Measurements from ENCODE around the gene CEACAM7.

Gene CEACAM7

DNA sequence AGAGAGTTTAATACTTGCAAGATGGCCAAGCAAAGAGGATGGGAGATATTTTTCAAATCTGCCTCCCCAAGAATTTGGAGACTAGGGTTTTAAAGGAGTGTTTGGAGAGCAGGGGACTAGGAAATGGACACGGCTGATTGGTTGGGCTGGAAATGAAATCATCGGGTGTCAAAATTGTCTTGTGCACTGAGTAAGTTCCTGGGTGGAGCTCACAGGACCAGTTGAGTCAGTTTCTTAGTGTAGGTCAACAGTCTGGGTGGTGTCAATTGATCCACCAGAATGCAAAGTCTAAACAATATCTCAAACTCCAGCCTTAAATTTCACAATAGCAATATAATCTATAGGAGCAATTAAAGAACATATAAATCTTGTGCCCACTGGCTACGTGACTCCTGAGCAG is 38.2 kb downstream of the CEACAM7 start:
- Histone ChIP-seq H3K79me2 (ENCODE audit: insufficient read depth, low read length) (no peaks in the 10 kb centered on the region), H3K9ac (ENCODE audit: low read length) (no peak overlapping the region), H3K36me3 (ENCODE audit: insufficient read depth, low read length) (no peaks in the 10 kb centered on the region), H3K4me2 (ENCODE audit: low read length) (no peak overlapping the region), H3F3A (ENCODE audit: insufficient read depth, low read length) (no peaks in the 10 kb centered on the region), H3K4me1 (ENCODE audit: insufficient read depth, low read length, severe bottlenecking) (no peaks in the 10 kb centered on the region), H3K9me3 (ENCODE audit: low read length) (no peaks in the 10 kb centered on the region), H3K27ac (ENCODE audit: low read depth, low read length, poor library complexity, severe bottlenecking) (no peak overlapping the region), H3K9me2 (ENCODE audit: low read depth, low read length) (no peaks in the 10 kb centered on the region), H4K20me1 (ENCODE audit: insufficient read depth, low read length) (no peaks in the 10 kb centered on the region), H3K4me3 (ENCODE audit: low read depth, low read length, poor library complexity, severe bottlenecking) (no peak overlapping the region), H3K27me3 (ENCODE audit: insufficient read depth, low read length) (no peaks in the 10 kb centered on the region), H2AFZ (ENCODE audit: low read length) (no peak overlapping the region)
- TF ChIP-seq CTCF (IDR thresholded peaks at IDR 0.05; ENCODE audit: low read length) (no peak), EZH2 (IDR thresholded peaks at IDR 0.05; ENCODE audit: borderline replicate concordance, low read length) (no peak)

DNA sequence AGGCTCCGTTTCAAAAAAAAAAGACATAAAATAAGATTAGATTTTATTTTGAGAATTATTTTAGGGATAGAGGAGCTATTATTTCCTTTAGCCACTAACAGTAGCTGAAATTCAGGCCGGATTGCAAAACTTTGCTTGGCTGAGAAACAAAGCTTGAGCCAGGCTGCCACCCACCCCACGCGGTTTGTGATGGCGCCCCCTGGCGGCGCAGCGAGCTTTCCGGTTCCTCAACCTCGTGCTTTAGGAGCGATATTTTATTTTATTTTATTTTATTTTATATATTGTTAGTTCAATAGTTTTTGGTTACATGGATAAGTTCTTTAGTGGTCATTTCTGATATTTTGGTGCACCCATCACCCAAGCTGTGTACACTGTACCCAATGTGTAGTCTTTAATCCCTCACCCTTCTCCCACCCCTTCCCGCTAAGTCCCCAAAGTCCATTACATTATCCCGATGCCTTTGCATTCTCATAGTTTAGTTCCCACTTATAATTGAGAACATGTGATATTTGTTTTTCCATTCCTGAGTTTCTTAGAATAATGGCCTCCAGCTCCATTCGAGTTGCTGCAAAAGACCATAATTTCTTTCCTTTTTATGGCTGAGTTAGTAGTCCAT is 41.4 kb downstream of the CEACAM7 start:
- Histone ChIP-seq H3K79me2 (ENCODE audit: insufficient read depth, low read length) (no peaks in the 10 kb centered on the region), H3K36me3 (ENCODE audit: insufficient read depth, low read length) (no peaks in the 10 kb centered on the region), H3K9ac (ENCODE audit: low read length) (no peak overlapping the region), H3K9me3 (ENCODE audit: low read length) (no peaks in the 10 kb centered on the region), H3K27ac (ENCODE audit: low read depth, low read length, poor library complexity, severe bottlenecking) (no peak overlapping the region), H2AFZ (ENCODE audit: low read length) (no peak overlapping the region), H3K4me3 (ENCODE audit: low read depth, low read length, poor library complexity, severe bottlenecking) (no peak overlapping the region), H3K9me2 (ENCODE audit: low read depth, low read length) (no peaks in the 10 kb centered on the region), H3K4me1 (ENCODE audit: insufficient read depth, low read length, severe bottlenecking) (no peaks in the 10 kb centered on the region), H3K4me2 (ENCODE audit: low read length) (no peak overlapping the region), H3F3A (ENCODE audit: insufficient read depth, low read length) (no peaks in the 10 kb centered on the region), H3K27me3 (ENCODE audit: insufficient read depth, low read length) (no peaks in the 10 kb centered on the region), H4K20me1 (ENCODE audit: insufficient read depth, low read length) (no peaks in the 10 kb centered on the region)
- peak; percentile 48 for TF ChIP-seq CTCF (IDR thresholded peaks at IDR 0.05; ENCODE audit: low read length)
- TF ChIP-seq EZH2 (IDR thresholded peaks at IDR 0.05; ENCODE audit: borderline replicate concordance, low read length), result no peak

DNA sequence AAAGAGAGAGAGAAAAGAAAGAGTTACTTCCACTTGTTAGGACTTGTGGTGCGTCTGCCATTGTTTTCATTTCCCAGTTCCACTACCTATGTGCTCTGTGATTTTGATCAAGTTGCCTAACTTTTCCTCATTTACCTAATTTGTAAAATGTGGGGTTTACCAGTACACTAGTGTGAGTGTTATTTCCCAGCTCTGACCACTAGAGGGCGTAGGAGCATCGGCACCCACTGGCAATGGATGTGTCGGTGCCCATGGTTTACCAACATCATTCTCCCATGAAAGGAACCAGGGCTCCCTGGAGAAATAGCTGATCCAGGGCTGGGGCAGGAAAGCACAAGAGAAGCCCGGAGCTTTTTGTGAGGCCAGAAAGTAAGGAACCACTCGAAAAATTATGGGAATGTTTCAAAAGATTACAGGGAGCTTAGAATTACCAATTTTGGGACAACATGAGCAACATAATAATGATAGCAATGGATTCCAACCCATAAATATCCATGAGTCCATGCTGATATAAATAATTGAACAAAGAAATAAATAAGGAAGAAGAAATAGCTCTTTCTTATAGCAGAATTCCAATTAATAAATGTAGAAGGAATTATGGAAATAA is 46.1 kb downstream of the CEACAM7 start:
- Histone ChIP-seq H3K4me2 (ENCODE audit: low read length) (no peak overlapping the region), H3K36me3 (ENCODE audit: insufficient read depth, low read length) (no peaks in the 10 kb centered on the region), H3K4me1 (ENCODE audit: insufficient read depth, low read length, severe bottlenecking) (no peaks in the 10 kb centered on the region), H4K20me1 (ENCODE audit: insufficient read depth, low read length) (no peaks in the 10 kb centered on the region), H3K9me2 (ENCODE audit: low read depth, low read length) (no peaks in the 10 kb centered on the region), H3K27me3 (ENCODE audit: insufficient read depth, low read length) (no peaks in the 10 kb centered on the region), H3F3A (ENCODE audit: insufficient read depth, low read length) (no peaks in the 10 kb centered on the region), H3K27ac (ENCODE audit: low read depth, low read length, poor library complexity, severe bottlenecking) (no peak overlapping the region), H3K79me2 (ENCODE audit: insufficient read depth, low read length) (no peaks in the 10 kb centered on the region), H3K4me3 (ENCODE audit: low read depth, low read length, poor library complexity, severe bottlenecking) (no peak overlapping the region), H2AFZ (ENCODE audit: low read length) (no peak overlapping the region), H3K9ac (ENCODE audit: low read length) (no peak overlapping the region), H3K9me3 (ENCODE audit: low read length) (no peaks in the 10 kb centered on the region)
- TF ChIP-seq CTCF (IDR thresholded peaks at IDR 0.05; ENCODE audit: low read length) (peak; percentile 97), EZH2 (IDR thresholded peaks at IDR 0.05; ENCODE audit: borderline replicate concordance, low read length) (no peak)

All from OCI-LY1 (cell line).